ENCODE results near the gene IL36A. TPM values are rescaled to one million over a fixed set of nuclear protein-coding genes. Genes with fewer than 3 reads are reported as not detected.

The IL36A gene
- total and polyA plus RNA-seq, 5 donors = not detected

DNA sequence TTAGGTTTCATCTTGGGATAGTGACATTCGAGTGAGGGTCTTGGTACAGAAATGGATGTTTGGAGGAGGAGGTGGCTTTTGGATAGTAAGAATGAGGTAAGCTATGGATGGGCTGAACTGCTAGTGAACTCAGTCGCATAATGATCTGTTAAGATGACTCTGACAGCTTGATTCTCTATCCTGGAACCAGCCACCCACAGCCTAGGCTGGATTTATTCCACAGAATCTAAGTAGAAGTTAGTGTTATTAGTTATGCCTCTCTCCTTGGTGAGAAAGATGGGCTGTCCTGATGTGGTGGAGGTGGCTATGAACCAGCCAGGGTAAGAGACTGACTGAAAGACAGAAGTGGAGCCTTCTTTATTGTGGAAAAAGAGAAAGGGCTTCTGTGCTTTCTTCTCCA is 22.4 kb downstream of the IL36A start:
- WGBS = 66% methylated on average over 2 of the region's 2 CpGs
- H3K4me3 ChIP-seq (ENCODE audit: low read length) = no peak overlapping the region
- no peak overlapping the region for H3K27ac ChIP-seq (ENCODE audit: low read length)
- ATAC-seq (no peak), DNase-seq (no peak)
- no peaks in the 10 kb centered on the region for H3K27me3 ChIP-seq (ENCODE audit: control insufficient read depth, insufficient read depth)
- no peaks in the 10 kb centered on the region for H3K4me1 ChIP-seq (ENCODE audit: control insufficient read depth, insufficient read depth, low read length)
- intact Hi-C loops (cut with DNase I) = no loop called here
- H3K9me3 ChIP-seq (ENCODE audit: control insufficient read depth, low read length) = no peaks in the 10 kb centered on the region

DNA sequence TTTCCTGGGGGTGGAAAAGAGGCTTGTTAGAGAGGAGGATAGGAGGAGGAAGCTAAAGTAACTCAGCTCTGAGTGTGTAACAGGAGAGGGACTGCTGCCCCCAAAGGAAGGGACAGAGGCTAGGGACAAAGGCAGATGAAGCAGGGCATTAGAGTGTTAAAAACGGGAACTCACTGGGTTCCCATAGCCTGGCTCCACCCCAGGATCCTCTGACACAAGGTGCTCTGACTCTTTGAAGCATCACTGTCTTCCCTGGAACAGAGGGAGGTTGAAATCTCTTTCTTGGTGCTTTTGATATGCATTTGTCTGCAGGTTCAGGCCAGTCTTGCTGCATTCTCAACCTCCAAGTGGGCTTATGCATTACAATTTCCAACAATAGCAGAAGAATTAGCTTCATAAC is 22.9 kb downstream of the IL36A start:
- intact Hi-C loops (cut with DNase I) = no loop called here
- Histone ChIP-seq H3K27me3 (ENCODE audit: control insufficient read depth, insufficient read depth) (no peaks in the 10 kb centered on the region), H3K9me3 (ENCODE audit: control insufficient read depth, low read length) (no peaks in the 10 kb centered on the region), H3K4me1 (ENCODE audit: control insufficient read depth, insufficient read depth, low read length) (no peaks in the 10 kb centered on the region), H3K4me3 (ENCODE audit: low read length) (no peak overlapping the region), H3K27ac (ENCODE audit: low read length) (no peak overlapping the region)
- WGBS = 5% methylated on average over 1 of the region's 1 CpG
- no peak for ATAC-seq
- no peak for DNase-seq

DNA sequence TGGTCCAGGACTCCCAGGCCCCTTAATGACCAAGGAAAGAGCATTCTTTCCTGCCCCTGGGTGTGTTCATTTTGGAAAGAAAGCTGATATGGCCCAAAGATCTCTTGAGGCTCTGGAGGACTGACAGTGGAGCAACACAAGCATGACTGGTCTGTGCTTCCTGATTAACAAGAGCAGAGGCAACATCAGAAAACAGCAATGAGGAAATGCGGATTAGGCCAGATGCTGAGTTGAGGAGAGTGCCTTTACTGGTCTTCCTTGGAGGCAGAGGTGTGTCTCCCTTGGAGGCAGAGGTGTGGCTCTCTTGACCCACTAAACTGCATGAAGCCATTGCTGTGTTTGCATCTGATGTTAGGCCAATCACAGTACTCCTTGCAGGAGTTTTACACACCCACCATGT is 27.5 kb downstream of the IL36A start:
- no peaks in the 10 kb centered on the region for H3K27me3 ChIP-seq (ENCODE audit: control insufficient read depth, insufficient read depth)
- intact Hi-C loops (cut with DNase I) = no loop called here
- H3K9me3 ChIP-seq (ENCODE audit: control insufficient read depth, low read length) = no peaks in the 10 kb centered on the region
- H3K4me1 ChIP-seq (ENCODE audit: control insufficient read depth, insufficient read depth, low read length) = no peaks in the 10 kb centered on the region
- no peak for DNase-seq
- H3K27ac ChIP-seq (ENCODE audit: low read length) = no peak overlapping the region
- H3K4me3 ChIP-seq (ENCODE audit: low read length) = no peak overlapping the region
- no peak for ATAC-seq
- WGBS = 87% methylated on average over 1 of the region's 1 CpG

DNA sequence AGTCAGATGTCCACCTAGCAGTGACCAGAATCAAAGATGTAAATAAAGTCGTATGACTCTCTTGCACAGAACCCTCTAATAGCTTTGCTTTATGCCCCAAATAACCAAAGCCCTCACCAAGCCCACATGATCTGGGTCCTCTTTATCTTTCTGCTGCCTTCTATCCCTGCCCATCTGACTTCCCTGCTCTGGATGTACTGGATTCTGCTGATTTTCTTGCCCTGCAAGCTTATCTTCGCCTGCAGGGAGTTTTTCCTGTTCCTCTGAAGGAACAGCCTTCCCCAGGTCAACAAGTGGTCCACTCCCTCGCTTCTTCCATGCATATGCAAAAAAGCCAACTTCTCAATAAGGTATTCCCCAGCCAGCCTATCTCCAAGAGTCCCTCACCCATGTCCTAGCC is 28.8 kb downstream of the IL36A start:
- intact Hi-C loops (cut with DNase I) = no loop called here
- WGBS = 74% methylated on average over 3 of the region's 3 CpGs
- DNase-seq = no peak

DNA sequence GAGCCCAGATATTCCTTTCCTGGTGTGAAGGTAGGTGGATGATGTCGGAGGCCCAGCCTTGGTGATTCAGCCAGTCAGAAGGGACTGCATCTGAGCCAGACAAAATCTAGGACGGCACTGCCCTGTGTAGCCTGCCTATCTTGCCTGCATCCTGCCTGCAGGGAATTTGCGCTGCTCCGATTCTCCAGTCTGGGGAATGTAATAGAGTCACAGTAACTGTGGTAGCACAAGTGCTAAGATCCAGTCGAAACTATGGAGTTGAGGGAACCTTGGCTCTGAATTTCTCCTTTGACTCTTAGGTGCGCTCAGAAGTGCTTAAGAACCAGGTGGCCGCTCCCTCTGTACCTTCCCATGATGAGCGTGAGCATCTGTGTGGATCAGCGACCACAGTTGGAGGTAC is 31.5 kb downstream of the IL36A start:
- ATAC-seq (no peak), DNase-seq (no peak)
- no peaks in the 10 kb centered on the region for H3K27me3 ChIP-seq (ENCODE audit: control insufficient read depth, insufficient read depth)
- no peak overlapping the region for H3K4me3 ChIP-seq (ENCODE audit: low read length)
- intact Hi-C loops (cut with DNase I) = no loop called here
- H3K27ac ChIP-seq (ENCODE audit: low read length) = no peak overlapping the region
- H3K9me3 ChIP-seq (ENCODE audit: control insufficient read depth, low read length) = no peaks in the 10 kb centered on the region
- 81% methylated on average over 9 of the region's 9 CpGs for WGBS
- no peaks in the 10 kb centered on the region for H3K4me1 ChIP-seq (ENCODE audit: control insufficient read depth, insufficient read depth, low read length)

More for the DNA sequence above, 28.8 kb downstream of the IL36A start:
- H3K27me3 ChIP-seq (ENCODE audit: control insufficient read depth, insufficient read depth) = no peaks in the 10 kb centered on the region
- no peak overlapping the region for H3K27ac ChIP-seq (ENCODE audit: low read length)
- ATAC-seq = no peak
- no peaks in the 10 kb centered on the region for H3K9me3 ChIP-seq (ENCODE audit: control insufficient read depth, low read length)
- no peaks in the 10 kb centered on the region for H3K4me1 ChIP-seq (ENCODE audit: control insufficient read depth, insufficient read depth, low read length)
- no peak overlapping the region for H3K4me3 ChIP-seq (ENCODE audit: low read length)

DNA sequence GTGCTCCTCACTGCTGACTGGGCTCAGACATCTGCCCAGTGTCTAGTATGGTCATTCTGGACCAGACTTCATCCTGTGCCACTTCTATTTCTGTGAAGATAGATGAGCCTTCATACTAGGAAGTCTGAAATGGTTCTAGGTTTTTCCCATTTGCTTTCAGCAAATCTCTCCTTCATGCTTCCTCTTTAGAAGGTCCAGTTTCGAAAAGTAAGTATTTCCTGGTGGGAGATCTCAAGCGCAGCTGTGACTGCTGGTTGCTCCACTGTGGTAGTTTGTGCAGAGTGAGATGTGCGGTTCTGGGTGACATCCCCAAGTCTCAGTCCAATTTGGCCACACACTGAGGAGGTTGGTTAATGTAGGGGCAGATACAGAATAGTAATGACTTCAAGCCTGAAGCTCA is 33.0 kb downstream of the IL36A start:
- intact Hi-C loops (cut with DNase I) = no loop called here
- no peak overlapping the region for H3K4me3 ChIP-seq (ENCODE audit: low read length)
- H3K4me1 ChIP-seq (ENCODE audit: control insufficient read depth, insufficient read depth, low read length) = no peaks in the 10 kb centered on the region
- ATAC-seq (no peak), DNase-seq (no peak)
- no peaks in the 10 kb centered on the region for H3K9me3 ChIP-seq (ENCODE audit: control insufficient read depth, low read length)
- H3K27me3 ChIP-seq (ENCODE audit: control insufficient read depth, insufficient read depth) = no peaks in the 10 kb centered on the region
- no peak overlapping the region for H3K27ac ChIP-seq (ENCODE audit: low read length)
- 80% methylated on average over 3 of the region's 3 CpGs for WGBS

DNA sequence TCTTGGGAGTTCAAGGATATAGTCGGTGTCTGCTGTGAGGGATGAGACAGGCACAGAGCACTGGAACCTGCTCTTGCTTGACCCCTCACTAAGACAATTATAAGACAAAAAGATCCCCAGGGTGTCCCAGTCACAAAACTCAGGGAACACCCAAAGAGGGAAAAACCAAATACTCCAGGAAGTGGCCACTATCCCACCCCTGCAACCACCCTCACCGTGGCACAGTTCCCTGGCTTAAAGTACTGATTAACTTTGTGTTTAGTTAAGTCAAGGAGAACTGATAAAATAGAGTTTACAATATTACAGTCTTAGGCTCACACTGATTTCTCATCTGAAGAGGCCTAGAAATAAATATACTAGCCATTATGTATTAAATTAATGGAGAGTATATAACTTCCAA is 33.9 kb downstream of the IL36A start:
- H3K27ac ChIP-seq (ENCODE audit: low read length) = no peak overlapping the region
- WGBS = 85% methylated on average over 2 of the region's 2 CpGs
- intact Hi-C loops (cut with DNase I) = no loop called here

DNA sequence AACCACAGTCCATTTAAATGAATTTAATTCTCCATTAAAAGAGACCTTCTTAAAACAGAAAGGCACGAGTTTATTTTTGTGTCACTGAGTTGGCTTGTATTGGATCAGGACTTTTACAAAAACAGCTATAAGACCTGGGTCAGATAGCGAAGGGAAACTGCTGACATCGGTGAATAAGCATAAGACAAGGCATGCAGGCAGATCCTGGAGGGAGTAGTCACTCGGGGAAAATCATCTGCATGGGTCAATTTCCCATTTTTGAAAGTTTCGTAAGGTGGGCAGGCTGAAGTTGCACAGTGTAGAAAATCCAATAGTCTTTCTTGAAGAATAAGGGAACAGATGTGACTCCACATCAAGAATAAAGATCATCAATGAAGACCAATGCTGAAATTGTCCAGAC is 34.5 kb downstream of the IL36A start:
- Histone ChIP-seq H3K27ac (ENCODE audit: low read length) (no peak overlapping the region), H3K9me3 (ENCODE audit: control insufficient read depth, low read length) (no peaks in the 10 kb centered on the region), H3K4me3 (ENCODE audit: low read length) (no peak overlapping the region), H3K4me1 (ENCODE audit: control insufficient read depth, insufficient read depth, low read length) (no peaks in the 10 kb centered on the region), H3K27me3 (ENCODE audit: control insufficient read depth, insufficient read depth) (no peaks in the 10 kb centered on the region)
- DNase-seq (no peak), ATAC-seq (no peak)
- 46% methylated on average over 5 of the region's 5 CpGs for WGBS
- intact Hi-C loops (cut with DNase I) = no loop called here

More for the DNA sequence above, 33.9 kb downstream of the IL36A start:
- no peak for DNase-seq
- no peaks in the 10 kb centered on the region for H3K4me1 ChIP-seq (ENCODE audit: control insufficient read depth, insufficient read depth, low read length)
- H3K4me3 ChIP-seq (ENCODE audit: low read length) = no peak overlapping the region
- no peak for ATAC-seq
- H3K27me3 ChIP-seq (ENCODE audit: control insufficient read depth, insufficient read depth) = no peaks in the 10 kb centered on the region
- H3K9me3 ChIP-seq (ENCODE audit: control insufficient read depth, low read length) = no peaks in the 10 kb centered on the region

DNA sequence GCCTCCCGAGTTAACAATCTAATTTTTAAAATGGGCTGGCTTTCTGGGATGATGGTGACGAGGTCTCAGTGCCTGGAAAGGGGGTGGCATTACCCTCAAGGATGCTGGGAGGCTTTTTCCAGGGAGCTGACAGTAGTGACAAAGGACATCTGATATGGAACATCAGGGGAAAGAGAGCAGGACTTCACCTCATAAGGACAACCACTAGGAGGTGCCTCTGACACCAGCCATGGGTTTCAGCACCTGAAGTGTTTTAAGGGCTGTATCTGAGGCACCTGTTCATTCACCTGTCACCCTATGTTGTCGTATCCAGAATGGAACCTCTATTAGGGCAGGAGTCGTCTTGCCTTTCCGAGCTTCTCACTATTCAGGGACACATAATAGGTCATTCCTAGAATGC is 36.6 kb downstream of the IL36A start:
- ATAC-seq (no peak), DNase-seq (no peak)
- H3K27me3 ChIP-seq (ENCODE audit: control insufficient read depth, insufficient read depth) = no peaks in the 10 kb centered on the region
- intact Hi-C loops (cut with DNase I) = no loop called here
- no peaks in the 10 kb centered on the region for H3K4me1 ChIP-seq (ENCODE audit: control insufficient read depth, insufficient read depth, low read length)
- no peak overlapping the region for H3K4me3 ChIP-seq (ENCODE audit: low read length)
- WGBS = 58% methylated on average over 5 of the region's 5 CpGs
- H3K27ac ChIP-seq (ENCODE audit: low read length) = no peak overlapping the region
- H3K9me3 ChIP-seq (ENCODE audit: control insufficient read depth, low read length) = no peaks in the 10 kb centered on the region

DNA sequence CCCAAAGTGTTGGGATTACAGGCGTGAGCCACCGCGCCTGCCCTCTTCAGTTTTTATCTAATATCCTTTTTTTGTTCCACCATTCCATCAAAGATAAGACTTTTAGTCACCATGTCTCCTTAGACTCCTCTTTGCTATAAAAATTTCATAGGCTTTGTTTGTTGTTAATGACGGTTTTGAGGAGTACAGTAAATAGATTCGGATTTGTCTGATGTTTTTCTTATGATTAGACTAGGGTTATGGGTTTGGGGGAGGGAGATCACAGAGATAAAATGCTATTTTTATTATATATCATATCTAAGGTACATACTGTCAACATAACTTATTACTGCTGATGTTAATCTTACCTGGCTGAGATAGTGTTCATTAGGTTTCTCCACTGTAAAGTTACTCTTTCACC is 41.2 kb downstream of the IL36A start:
- DNase-seq (no peak), ATAC-seq (no peak)
- H3K27me3 ChIP-seq (ENCODE audit: control insufficient read depth, insufficient read depth) = no peaks in the 10 kb centered on the region
- no peak overlapping the region for H3K27ac ChIP-seq (ENCODE audit: low read length)
- 82% methylated on average over 5 of the region's 5 CpGs for WGBS
- no peaks in the 10 kb centered on the region for H3K9me3 ChIP-seq (ENCODE audit: control insufficient read depth, low read length)
- no peaks in the 10 kb centered on the region for H3K4me1 ChIP-seq (ENCODE audit: control insufficient read depth, insufficient read depth, low read length)
- H3K4me3 ChIP-seq (ENCODE audit: low read length) = no peak overlapping the region
- intact Hi-C loops (cut with DNase I) = no loop called here

DNA sequence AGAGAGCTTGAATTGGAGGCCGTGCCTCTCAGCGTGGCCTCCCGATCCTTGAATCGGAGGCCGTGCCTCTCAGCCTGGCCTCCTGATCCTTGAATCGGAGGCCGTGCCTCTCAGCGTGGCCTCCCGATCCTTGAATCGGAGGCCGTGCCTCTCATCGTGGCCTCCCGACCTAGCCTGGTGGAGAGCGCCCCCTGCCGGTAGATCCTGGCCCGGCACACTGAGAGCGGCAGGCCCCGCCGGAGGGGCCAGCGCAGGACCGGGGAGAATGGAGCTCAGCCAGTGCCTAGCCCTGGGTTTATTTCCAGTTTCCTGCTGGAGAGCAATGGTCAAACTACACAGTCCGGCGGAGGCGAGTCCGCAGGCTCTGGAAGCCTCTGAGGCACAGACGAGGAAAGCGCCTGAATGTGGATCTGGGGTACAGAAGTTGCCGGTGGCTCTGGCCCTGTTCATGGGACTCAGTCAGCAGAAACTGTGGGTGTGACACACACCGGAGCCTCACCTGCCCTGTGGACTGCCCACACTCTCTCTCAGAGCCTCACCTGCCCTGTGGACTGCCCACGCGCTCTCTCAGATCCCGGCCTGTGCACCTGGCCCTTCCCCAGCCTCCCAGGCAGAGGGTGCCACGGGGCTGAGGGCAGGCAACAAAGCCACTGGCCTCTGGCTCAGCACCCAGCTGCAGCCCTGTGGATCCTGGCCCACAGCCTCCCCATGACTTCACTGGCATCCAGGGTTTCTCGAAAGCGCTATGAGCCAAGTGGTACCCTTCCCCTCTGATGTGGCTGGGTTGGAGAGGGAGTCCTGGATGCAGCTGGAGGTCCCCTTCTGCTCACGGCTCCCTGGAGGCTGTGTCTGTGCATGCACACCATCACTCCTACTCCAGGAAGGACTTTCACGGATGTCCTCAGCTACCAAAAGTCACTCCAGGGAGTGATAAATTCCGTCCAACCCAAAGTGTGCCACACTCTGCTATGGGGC is 45.9 kb downstream of the IL36A start:
- Histone ChIP-seq H3K27me3 (ENCODE audit: control insufficient read depth, insufficient read depth) (no peaks in the 10 kb centered on the region), H3K4me3 (ENCODE audit: low read length) (no peak overlapping the region), H3K9me3 (ENCODE audit: control insufficient read depth, low read length) (no peaks in the 10 kb centered on the region), H3K27ac (ENCODE audit: low read length) (no peak overlapping the region), H3K4me1 (ENCODE audit: control insufficient read depth, insufficient read depth, low read length) (no peaks in the 10 kb centered on the region)
- intact Hi-C loops (cut with DNase I) = no loop called here
- WGBS = 93% methylated on average over 38 of the region's 38 CpGs
- DNase-seq (peak in 1 of 3 donors; percentile 42), ATAC-seq (no peak)
